ENCODE results near the gene PDE10A.

GRCh38 chr6:165678429-165678828 lies 15.4 kb upstream of the PDE10A start:
- TF ChIP-seq ZNF274 (IDR thresholded peaks at IDR 0.05; ENCODE audit: borderline replicate concordance, extremely low read depth, low read length) = no peak
- no peak for TF ChIP-seq CHD2 (IDR thresholded peaks at IDR 0.05; ENCODE audit: low read length)
- TF ChIP-seq CTCF (IDR thresholded peaks at IDR 0.05; ENCODE audit: control extremely low read depth in 1 of 3, insufficient read depth in 1 of 3, low read depth in 1 of 3, low read length in 3 of 3) = no peak
